Fibroblast of mammary gland (primary cell): Measurements from ENCODE around the gene TPP1.

Experiments used
- DNase-seq: peaks from one replicate; pipeline ENCODE4 v3.0.0-alpha.2; 2010; ENCODE audit warnings: low read depth
- H3K4me3 ChIP-seq: 2 replicates; pipeline ENCODE4 v1.5.1; 2011; ENCODE audit warnings: low read depth, mild to moderate bottlenecking, low read length, moderate library complexity; ENCODE audit not compliant: control insufficient read depth
- TF ChIP-seq, protein P1 (sequence below): conservative IDR thresholded peaks from 2 replicates; pipeline ENCODE4 v1.5.1; 2011; ENCODE audit warnings: low read depth, low read length, inconsistent platforms; ENCODE audit not compliant: control insufficient read depth, insufficient read depth

TPP1 gene

GRCh38 chr11:6619004-6619745 lies at the start of gene TPP1:
Gene TPP1, minus strand, starts transcription at chr11:6619422. Its CDS starts 22 bp downstream, at chr11:6619400.
- DNase-seq, result peak; percentile 95
- H3K4me3 ChIP-seq, result peak within 1 kb of the TSS; percentile 96
- TF ChIP-seq, protein P1, sequence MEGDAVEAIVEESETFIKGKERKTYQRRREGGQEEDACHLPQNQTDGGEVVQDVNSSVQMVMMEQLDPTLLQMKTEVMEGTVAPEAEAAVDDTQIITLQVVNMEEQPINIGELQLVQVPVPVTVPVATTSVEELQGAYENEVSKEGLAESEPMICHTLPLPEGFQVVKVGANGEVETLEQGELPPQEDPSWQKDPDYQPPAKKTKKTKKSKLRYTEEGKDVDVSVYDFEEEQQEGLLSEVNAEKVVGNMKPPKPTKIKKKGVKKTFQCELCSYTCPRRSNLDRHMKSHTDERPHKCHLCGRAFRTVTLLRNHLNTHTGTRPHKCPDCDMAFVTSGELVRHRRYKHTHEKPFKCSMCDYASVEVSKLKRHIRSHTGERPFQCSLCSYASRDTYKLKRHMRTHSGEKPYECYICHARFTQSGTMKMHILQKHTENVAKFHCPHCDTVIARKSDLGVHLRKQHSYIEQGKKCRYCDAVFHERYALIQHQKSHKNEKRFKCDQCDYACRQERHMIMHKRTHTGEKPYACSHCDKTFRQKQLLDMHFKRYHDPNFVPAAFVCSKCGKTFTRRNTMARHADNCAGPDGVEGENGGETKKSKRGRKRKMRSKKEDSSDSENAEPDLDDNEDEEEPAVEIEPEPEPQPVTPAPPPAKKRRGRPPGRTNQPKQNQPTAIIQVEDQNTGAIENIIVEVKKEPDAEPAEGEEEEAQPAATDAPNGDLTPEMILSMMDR, result no peak

- no peak overlapping the region for H3K4me3 ChIP-seq
- DNase-seq, result peak; percentile 54
- TF ChIP-seq, protein P1, result peak; percentile 60
Measured at GRCh38 chr11:6667733-6668374, 48.6 kb upstream of the TPP1 start.

- DNase-seq, result no peak
- TF ChIP-seq, protein P1, result no peak
- H3K4me3 ChIP-seq, result no peak overlapping the region
Measured at GRCh38 chr11:6666302-6667183, 47.3 kb upstream of the TPP1 start.

- no peak overlapping the region for H3K4me3 ChIP-seq
- TF ChIP-seq, protein P1, result no peak
- DNase-seq, result no peak
Measured at GRCh38 chr11:6664551-6664950, 45.3 kb upstream of the TPP1 start.

GRCh38 chr11:6663794-6664469 lies 44.7 kb upstream of the TPP1 start:
- TF ChIP-seq, protein P1, result no peak
- DNase-seq, result no peak

DNA sequence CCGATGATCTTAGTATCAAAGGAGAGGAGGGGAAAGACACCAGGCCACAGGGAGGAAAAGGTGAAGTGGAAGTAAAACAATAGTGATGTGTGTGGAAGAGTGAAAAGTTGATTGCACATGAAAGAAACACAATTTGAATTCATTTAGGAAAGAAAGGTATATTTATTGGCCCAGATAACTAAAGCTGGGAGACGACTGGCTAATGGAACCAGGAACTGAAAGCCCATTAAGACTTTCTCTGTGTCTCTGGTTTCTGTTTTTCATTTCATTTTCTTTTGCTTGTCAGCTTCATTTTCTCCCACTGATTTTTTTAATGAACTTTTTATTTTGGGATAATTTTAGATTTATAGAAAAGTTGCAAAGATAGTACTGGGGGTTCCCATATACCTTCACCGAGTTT lies 41.5 kb upstream of the TPP1 start:
- TF ChIP-seq, protein P1, result no peak
- DNase-seq, result no peak

More at GRCh38 chr11:6663794-6664469, 44.7 kb upstream of the TPP1 start:
- H3K4me3 ChIP-seq, result no peak overlapping the region

More for the DNA sequence above, 41.5 kb upstream of the TPP1 start:
- no peak overlapping the region for H3K4me3 ChIP-seq
